Ovary (tissue), 9 donors: ENCODE results near the gene FOXRED1. TPM values are rescaled to one million over a fixed set of nuclear protein-coding genes. Genes with fewer than 3 reads are reported as not detected.

Source experiments
- DNase-seq, 5 donors: peaks; one replicate each; pipeline ENCODE4 v3.0.0-alpha.2; 2019 to 2020
- H3K27ac ChIP-seq, 2 donors: fragments of 200-600 bp; one replicate each; pipeline versions ENCODE4 v1.5.1 to v1.8.0; 2019 to 2022
- H3K27me3 ChIP-seq: fragments of 200-600 bp; one replicate; pipeline ENCODE4 v1.8.0; 2022
- H3K36me3 ChIP-seq: fragments of 200-600 bp; sonication (generic); one replicate; pipeline ENCODE4 v1.5.1; 2019
- H3K4me1 ChIP-seq: one replicate; pipeline ENCODE4 v1.8.1; 2013; ENCODE audit warnings: mild to moderate bottlenecking, moderate library complexity; ENCODE audit not compliant: insufficient read depth
- H3K4me3 ChIP-seq: fragments of 200-600 bp; sonication (generic); one replicate; pipeline ENCODE4 v1.5.1; 2017
- H3K9me3 ChIP-seq, 2 donors: fragments of 200-600 bp in 1 of 2; sonication (generic) in 1 of 2; one replicate each; pipeline versions ENCODE4 v1.5.1 to v1.8.1; 2013 to 2019; ENCODE audit warnings: mild to moderate bottlenecking in 1 of 2, moderate library complexity in 1 of 2
- EP300 ChIP-seq: sonication (generic); formaldehyde crosslinking; IDR thresholded peaks from one replicate; pipeline ENCODE4 v1.6.1; 2017; ENCODE audit warnings: antibody characterized with exemption
- POLR2A ChIP-seq: fragments of 450-650 bp; IDR thresholded peaks from one replicate; pipeline ENCODE4 v1.6.1; 2017; ENCODE audit warnings: antibody characterized with exemption, mild to moderate bottlenecking, moderate library complexity
- WGBS, 3 donors: extraction: QIAGEN DNeasy Blood & Tissue Kit in 1 of 3; methylation state at CpG; one replicate each; pipeline versions ENCODE4 v1.1.5 to v1.1.7; 2013 to 2017; 5-methylcytosine and 5-hydroxymethylcytosine counted together
- intact Hi-C, 4 donors: fragments of 100-400 bp; cut with DNase I; formaldehyde crosslinking; loops; one replicate each; pipeline versions ENCODE4 v1.11.0 to v1.15.1; 2022 to 2023
- polyA plus RNA-seq, 2 donors: library from polyadenylated mRNA; stranded (reverse); fragments of 200-250 nt in 1 of 2; fragments of 350-450 nt in 1 of 2; fragmentation: Illumina TruSeq in 1 of 2; extraction: RNeasy Lipid Tissue Mini Kit (QIAGEN cat#74804) in 1 of 2; gene quantifications; one replicate each; pipeline ENCODE4 v1.2.3, GENCODE V29; 2013 to 2014
- total RNA-seq, 7 donors: library from RNA; depleted of rRNA in 2 of 7; stranded (reverse); fragments of >200 nt in 2 of 7; fragmentation: NEBNext Ultra II Directional in 3 of 7; extraction: Animal tissue kit (Norgen Biotek cat#: 25700) in 3 of 7; gene quantifications; one replicate each; pipeline versions ENCODE4 v1.1.0 to v1.2.4, GENCODE V29; 2016 to 2023
- TF ChIP-seq, protein P1 (sequence below), 3 donors: fragments of 450-650 bp in 2 of 3; fragments of 200-600 bp in 1 of 3; IDR thresholded peaks; one replicate each; pipeline versions ENCODE4 v1.5.1 to v1.8.0; 2016 to 2022; ENCODE audit warnings: antibody characterized with exemption in 3 of 3, mild to moderate bottlenecking in 1 of 3
- donor health status: DM: no; HTN: no; CAD: no; lungs with moderate emphysema.
- donor health status: DM: no; HTN: no; CAD: no.
- donor health status: Bipolar disorder and iron deficiency.
- donor health status: DM: yes; HTN: yes; CAD: no.
- donor health status: DM: no; HTN: no; CAD: no.
- donor health status: DM: yes; HTN: yes; CAD: no.

FOXRED1 gene
- total and polyA plus RNA-seq, 9 donors: 10.3 to 24.8 (median 17.3) TPM

DNA sequence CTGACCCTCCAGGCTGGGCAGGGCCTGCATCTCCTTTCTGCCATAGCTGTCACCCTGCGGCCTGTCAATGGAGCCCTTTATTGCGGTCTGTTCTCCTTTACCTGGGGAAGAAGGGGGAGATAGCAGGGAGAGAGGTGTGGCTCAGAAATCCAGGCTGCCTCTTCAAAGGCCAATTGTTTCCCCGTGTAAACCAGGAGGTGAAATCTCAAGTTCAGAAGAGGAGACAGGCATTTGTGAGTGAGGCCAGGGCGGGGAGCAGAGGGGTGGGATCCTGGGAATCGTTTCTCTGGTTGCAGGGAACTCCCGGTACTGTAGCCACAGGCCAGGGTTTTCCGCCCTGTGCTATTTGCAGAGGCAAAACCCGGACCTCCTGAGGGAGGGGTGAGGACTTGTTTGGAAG, 44.0 kb downstream of the FOXRED1 start:
- 71 to 79% (median 78%) methylated on average over 8 of the region's 8 CpGs for WGBS, 3 donors
- Histone ChIP-seq H3K9me3 (no peaks in the 10 kb centered on the region), H3K4me3 (no peak overlapping the region), H3K27ac (no peak overlapping the region), H3K4me1 (peaks cover 6% of the 10 kb centered on the region), H3K36me3 (no peaks in the 10 kb centered on the region), H3K27me3 (no peaks in the 10 kb centered on the region)
- DNase-seq: peak in 1 of 5 donors; percentile 14
- intact Hi-C loops: loop anchor here (5.0 to 10.0 kb wide), 4 partner anchors 112 to 169 kb away; no protein-coding TSS in a partner anchor
- TF ChIP-seq POLR2A: no peak
- TF ChIP-seq, protein P1, sequence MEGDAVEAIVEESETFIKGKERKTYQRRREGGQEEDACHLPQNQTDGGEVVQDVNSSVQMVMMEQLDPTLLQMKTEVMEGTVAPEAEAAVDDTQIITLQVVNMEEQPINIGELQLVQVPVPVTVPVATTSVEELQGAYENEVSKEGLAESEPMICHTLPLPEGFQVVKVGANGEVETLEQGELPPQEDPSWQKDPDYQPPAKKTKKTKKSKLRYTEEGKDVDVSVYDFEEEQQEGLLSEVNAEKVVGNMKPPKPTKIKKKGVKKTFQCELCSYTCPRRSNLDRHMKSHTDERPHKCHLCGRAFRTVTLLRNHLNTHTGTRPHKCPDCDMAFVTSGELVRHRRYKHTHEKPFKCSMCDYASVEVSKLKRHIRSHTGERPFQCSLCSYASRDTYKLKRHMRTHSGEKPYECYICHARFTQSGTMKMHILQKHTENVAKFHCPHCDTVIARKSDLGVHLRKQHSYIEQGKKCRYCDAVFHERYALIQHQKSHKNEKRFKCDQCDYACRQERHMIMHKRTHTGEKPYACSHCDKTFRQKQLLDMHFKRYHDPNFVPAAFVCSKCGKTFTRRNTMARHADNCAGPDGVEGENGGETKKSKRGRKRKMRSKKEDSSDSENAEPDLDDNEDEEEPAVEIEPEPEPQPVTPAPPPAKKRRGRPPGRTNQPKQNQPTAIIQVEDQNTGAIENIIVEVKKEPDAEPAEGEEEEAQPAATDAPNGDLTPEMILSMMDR (IDR thresholded peaks at IDR 0.05): no peak
- TF ChIP-seq EP300: no peak

DNA sequence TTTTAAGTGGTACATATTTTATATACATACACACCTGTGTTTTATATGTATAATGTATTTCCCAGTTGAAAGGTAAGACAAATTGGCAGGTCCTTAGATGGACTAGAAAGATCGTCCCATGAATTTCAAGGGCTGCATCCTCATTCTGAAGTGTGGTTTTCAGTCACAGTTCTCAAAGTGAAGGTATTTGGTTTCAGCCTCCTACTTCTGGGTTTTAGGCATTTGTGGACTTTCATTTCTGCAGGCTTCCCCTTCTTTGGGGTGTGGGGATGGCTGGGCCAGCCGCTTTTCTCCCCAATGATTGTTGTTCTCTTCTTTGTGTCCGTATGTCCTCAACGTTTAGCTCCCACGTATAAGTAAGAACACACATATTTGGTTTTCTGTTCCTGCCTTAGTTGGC, 44.9 kb downstream of the FOXRED1 start:
- Histone ChIP-seq H3K4me1 (peaks cover 13% of the 10 kb centered on the region), H3K4me3 (no peak overlapping the region), H3K27ac (no peak overlapping the region), H3K9me3 (no peaks in the 10 kb centered on the region), H3K36me3 (no peaks in the 10 kb centered on the region), H3K27me3 (no peaks in the 10 kb centered on the region)
- intact Hi-C loops: loop anchor here (5.0 to 10.0 kb wide), 4 partner anchors 111 to 168 kb away; no protein-coding TSS in a partner anchor
- DNase-seq: peak in 1 of 5 donors; percentile 2
- TF ChIP-seq POLR2A (no peak), EP300 (no peak)
- TF ChIP-seq, protein P1 (IDR thresholded peaks at IDR 0.05): no peak
- 87 to 90% (median 90%) methylated on average over 5 of the region's 5 CpGs for WGBS, 3 donors

- peak overlapping the region in 1 of 2 donors; percentile 71 for H3K27ac ChIP-seq
- 26 to 37% (median 35%) methylated on average over 1 of the region's 1 CpG for WGBS, 3 donors
Observed at GRCh38 chr11:126317432-126317755, 48.4 kb downstream of the FOXRED1 start.

GRCh38 chr11:126317756-126318573, 49.0 kb downstream of the FOXRED1 start:
- Histone ChIP-seq H3K4me3 (peak overlapping the region; percentile 24), H3K27ac (peak overlapping the region; percentile 31 to 71), H3K4me1 (peaks cover 16% of the 10 kb centered on the region), H3K9me3 (no peaks in the 10 kb centered on the region), H3K36me3 (no peaks in the 10 kb centered on the region), H3K27me3 (no peaks in the 10 kb centered on the region)
- intact Hi-C loops: loop anchor here in 3 of 4 donors (5.0 to 10.0 kb wide), 3 partner anchors 39 to 117 kb away; partner anchors contain the start of gene ST3GAL4 (in 1 of the 3)
- peak; percentile 76 to 87 (median 82) for DNase-seq
- WGBS, 3 donors: 13 to 22% (median 17%) methylated on average over 14 of the region's 14 CpGs
- TF ChIP-seq POLR2A (no peak), EP300 (no peak)
- TF ChIP-seq, protein P1 (IDR thresholded peaks at IDR 0.05): no peak

More at GRCh38 chr11:126317432-126317755, 48.4 kb downstream of the FOXRED1 start:
- intact Hi-C loops: loop anchor here in 3 of 4 donors (5.0 to 10.0 kb wide), 3 partner anchors 40 to 117 kb away; partner anchors contain the start of gene ST3GAL4 (in 1 of the 3)
- DNase-seq: no peak
- Histone ChIP-seq H3K36me3 (no peaks in the 10 kb centered on the region), H3K4me3 (no peak overlapping the region), H3K9me3 (no peaks in the 10 kb centered on the region), H3K27me3 (no peaks in the 10 kb centered on the region), H3K4me1 (peaks cover 16% of the 10 kb centered on the region)
- no peak for TF ChIP-seq POLR2A
- no peak for TF ChIP-seq EP300
- TF ChIP-seq, protein P1 (IDR thresholded peaks at IDR 0.05): no peak
